Bronchial epithelial cell (primary cell): ENCODE data around the gene RNF10. TPM values are rescaled to one million over a fixed set of nuclear protein-coding genes. Genes with fewer than 3 reads are reported as not detected.
A peak's percentile ranks its signal among the peaks of the same experiment; 100 is the strongest.
"Not testable (repeated sequence)": the region's sequence is repeated elsewhere in the genome, so short reads cannot be mapped to it uniquely, and the experiment has no call there.

Experiments
- DNase-seq: peaks from one replicate; pipeline ENCODE4 v3.0.0-alpha.2; 2010; ENCODE audit warnings: low read depth
- FAIRE-seq: peaks from 2 replicates; lab custom pipeline; 2011; peaks lifted over from hg19 to GRCh38; lab: Jason Lieb, UNC
- H3K27me3 ChIP-seq: 2 replicates; pipeline ENCODE4 v1.5.1; 2011; ENCODE audit warnings: low read length; ENCODE audit not compliant: control insufficient read depth, insufficient read depth
- H3K36me3 ChIP-seq: 2 replicates; pipeline ENCODE4 v1.5.1; 2011; ENCODE audit warnings: low read length; ENCODE audit not compliant: control insufficient read depth, insufficient read depth
- H3K4me3 ChIP-seq: 2 replicates; pipeline ENCODE4 v1.5.1; 2011; ENCODE audit warnings: mild to moderate bottlenecking, low read depth, low read length, control low read depth
- total RNA-seq: library from RNA; depleted of rRNA; stranded (reverse); fragments of >200 nt; gene quantifications from 2 replicates; pipeline ENCODE4 v1.2.1, GENCODE V29; 2014
- TF ChIP-seq, protein P1 (sequence below): IDR thresholded peaks from 2 replicates; pipeline ENCODE4 v1.5.1; 2011; ENCODE audit warnings: mild to moderate bottlenecking, moderate library complexity, low read length, control low read depth, inconsistent platforms; ENCODE audit not compliant: insufficient read depth, severe bottlenecking

RNF10 gene
- total RNA-seq, 1 donor from 2014 or later: 138 TPM

DNA sequence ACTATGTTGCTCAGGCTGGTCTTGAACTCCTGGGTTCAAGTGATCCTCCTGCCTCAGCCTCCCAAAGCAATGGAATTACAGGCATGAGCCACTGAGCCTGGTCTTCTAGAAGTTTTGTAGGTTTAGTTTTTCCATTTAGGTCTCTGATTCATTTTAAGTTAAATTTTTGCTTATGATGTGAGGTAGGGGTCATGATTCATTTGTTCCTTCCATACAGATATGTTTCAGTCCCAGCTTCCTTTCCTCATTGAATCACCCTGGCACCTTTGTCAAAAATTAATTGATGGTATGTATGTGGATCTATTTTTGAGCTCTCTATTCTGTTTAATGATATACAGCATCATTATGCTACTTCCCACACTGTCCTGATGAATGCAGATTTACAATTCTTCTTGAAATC, 80.7 kb downstream of the RNF10 start:
- TF ChIP-seq, protein P1, sequence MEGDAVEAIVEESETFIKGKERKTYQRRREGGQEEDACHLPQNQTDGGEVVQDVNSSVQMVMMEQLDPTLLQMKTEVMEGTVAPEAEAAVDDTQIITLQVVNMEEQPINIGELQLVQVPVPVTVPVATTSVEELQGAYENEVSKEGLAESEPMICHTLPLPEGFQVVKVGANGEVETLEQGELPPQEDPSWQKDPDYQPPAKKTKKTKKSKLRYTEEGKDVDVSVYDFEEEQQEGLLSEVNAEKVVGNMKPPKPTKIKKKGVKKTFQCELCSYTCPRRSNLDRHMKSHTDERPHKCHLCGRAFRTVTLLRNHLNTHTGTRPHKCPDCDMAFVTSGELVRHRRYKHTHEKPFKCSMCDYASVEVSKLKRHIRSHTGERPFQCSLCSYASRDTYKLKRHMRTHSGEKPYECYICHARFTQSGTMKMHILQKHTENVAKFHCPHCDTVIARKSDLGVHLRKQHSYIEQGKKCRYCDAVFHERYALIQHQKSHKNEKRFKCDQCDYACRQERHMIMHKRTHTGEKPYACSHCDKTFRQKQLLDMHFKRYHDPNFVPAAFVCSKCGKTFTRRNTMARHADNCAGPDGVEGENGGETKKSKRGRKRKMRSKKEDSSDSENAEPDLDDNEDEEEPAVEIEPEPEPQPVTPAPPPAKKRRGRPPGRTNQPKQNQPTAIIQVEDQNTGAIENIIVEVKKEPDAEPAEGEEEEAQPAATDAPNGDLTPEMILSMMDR: no peak
- H3K27me3 ChIP-seq: no peaks in the 10 kb centered on the region
- H3K4me3 ChIP-seq: no peak overlapping the region
- DNase-seq (peak; percentile 5), FAIRE-seq (no peak)
- H3K36me3 ChIP-seq: no peaks in the 10 kb centered on the region

DNA sequence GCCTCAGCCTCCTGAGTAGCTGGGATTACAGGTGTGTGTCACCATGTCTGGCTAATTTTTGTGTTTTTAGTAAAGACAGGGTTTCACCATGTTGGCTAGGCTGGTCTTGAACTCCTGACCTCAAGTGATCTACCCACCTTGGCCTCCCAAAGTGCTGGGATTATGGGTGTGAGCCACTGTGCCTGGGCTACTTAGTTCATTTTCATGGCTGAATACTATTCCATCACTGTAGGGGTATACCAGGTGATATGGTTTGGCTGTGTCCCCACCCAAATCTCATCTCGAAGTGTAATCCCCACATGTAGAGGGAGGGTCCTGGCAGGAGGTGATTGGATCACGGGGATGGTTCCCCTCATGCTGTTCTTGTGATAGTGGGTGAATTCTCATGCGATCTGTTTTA, 83.0 kb downstream of the RNF10 start:
- FAIRE-seq, H3K27me3 ChIP-seq, H3K4me3 ChIP-seq, DNase-seq, H3K36me3 ChIP-seq: not testable (repeated sequence)

DNA sequence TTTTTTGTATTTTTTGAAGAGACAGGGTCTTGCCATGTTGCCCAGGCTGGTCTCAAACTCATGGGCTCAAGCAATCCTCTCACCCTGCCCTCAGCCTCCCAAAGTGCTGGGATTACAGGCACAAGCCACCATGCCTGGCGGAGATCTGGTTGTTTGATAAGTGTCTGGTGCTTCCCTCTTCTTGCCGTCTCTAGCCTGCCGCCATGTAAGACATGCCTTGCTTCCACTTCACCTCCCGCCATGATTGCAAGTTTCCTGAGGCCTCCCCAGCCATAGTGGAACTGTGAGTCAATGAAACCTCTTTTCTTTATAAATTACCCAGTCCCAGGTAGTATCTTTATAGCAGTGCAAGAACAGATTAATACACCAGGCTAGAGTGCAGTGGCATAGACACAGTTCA, 83.6 kb downstream of the RNF10 start:
- FAIRE-seq, H3K27me3 ChIP-seq, H3K4me3 ChIP-seq, H3K36me3 ChIP-seq, DNase-seq: not testable (repeated sequence)

DNA sequence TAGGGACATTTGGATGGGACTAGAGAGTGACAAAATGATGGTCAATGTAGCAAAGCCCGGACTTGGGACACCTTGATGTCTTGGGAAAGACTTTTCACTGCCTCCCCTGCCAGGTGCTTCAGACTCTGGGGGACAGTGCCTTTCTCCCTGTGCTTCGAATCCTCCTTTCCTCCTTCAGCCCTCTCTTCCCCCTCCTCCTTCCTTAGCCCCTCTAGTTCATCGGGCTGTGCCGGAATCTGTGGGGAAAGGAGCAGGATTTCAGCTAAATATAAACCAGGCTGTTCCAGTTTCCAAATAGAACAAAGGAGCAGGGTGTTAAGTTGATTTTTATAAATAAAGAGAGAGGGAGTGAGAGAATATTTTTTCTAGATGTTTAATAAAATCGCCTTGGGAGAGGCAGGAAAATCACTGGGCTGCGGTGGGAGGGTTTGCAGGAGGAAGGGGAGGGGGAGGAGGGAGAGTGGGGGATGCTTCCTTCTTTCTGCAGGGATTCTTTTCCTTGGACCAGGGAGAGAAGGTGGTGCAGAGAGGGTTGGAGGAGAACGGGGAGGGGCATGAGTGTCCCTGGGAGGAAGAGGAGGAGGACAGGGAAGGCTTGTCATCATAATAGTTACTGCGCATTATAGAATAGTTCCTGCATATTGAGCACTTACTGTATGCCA, 84.9 kb downstream of the RNF10 start:
- TF ChIP-seq, protein P1: no peak
- no peaks in the 10 kb centered on the region for H3K36me3 ChIP-seq
- no peak for FAIRE-seq

DNA sequence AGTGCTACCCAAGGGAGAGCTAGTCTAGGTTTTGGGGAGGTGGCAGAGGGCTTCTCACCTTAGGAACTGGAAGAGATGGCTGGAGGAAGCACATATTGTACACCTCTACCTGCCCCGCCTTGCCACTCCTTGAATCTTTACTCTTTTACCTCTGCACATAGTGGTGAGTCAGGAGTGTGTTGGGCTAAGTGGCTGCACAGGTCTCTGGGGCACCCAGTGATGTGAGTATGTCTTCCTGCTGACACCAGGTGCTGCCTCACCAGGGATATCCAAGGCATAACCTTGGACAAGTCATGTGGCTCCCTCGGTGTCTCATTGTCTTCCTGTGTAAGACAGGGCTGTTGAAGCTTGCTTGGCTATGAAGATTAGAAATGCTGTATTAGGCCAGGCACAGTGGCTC, 86.5 kb downstream of the RNF10 start:
- TF ChIP-seq, protein P1: no peak
- H3K27me3 ChIP-seq: no peaks in the 10 kb centered on the region
- H3K4me3 ChIP-seq: no peak overlapping the region
- DNase-seq (peak; percentile 93), FAIRE-seq (peak; percentile 98)
- no peaks in the 10 kb centered on the region for H3K36me3 ChIP-seq

More for the DNA sequence above, 84.9 kb downstream of the RNF10 start:
- H3K4me3 ChIP-seq: no peak overlapping the region
- no peak for DNase-seq
- no peaks in the 10 kb centered on the region for H3K27me3 ChIP-seq

DNA sequence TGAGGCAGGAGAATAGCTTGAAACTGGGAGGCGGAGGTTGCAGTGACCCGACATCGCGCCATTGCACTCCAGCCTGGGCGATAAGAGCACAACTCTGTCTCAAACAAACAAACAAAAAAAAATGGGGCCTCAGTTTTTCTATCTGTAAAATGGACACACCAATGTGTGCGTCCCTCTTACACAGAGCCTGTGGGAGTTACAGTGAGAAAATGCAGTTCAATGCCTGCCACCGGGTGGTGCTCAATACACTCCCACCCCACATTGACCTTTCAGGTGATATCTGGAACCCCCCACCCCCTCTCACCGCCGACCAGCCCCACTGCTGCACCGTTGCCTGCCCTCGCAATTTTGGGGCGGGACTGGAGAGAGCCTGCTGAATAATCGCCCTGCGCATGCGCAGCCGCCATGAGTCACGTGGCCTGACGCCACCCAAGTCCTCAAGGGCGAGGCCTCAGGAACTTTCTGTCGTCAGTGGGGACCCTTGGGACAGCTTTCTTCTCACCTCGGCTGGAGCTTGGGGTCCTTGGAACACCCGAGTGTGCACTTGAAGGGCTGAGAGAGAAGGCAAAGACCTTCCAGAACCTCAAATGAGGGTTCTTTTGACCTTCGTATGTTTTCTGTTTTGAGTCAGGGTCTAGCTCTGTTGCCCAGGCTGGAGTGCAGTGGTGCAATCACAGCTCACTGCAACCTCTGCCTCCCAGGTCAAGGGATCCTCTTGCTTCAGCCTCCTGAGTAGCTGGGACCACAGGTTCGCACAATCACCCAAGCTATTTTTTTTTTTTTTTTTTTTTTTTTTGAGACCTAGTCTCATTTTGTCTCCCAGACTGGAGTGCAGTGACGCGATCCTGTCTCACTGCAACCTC, 91.6 kb downstream of the RNF10 start:
- DNase-seq (no peak), FAIRE-seq (no peak)
- Histone ChIP-seq H3K36me3 (no peaks in the 10 kb centered on the region), H3K27me3 (no peaks in the 10 kb centered on the region), H3K4me3 (no peak overlapping the region)
- TF ChIP-seq, protein P1: peak; percentile 6

Other genes with a start within 250 kb of the RNF10 start
- under 0.01 and 383 TPM in 2 replicates for gene RNU4-2, start 242.5 kb upstream of the RNF10 start, total RNA-seq
- under 0.01 and 564 TPM in 2 replicates for gene RNU4-1, start 241.1 kb upstream of the RNF10 start, total RNA-seq
- 0.79 and 1.3 TPM in 2 replicates for gene SIRT4, start 232.0 kb upstream of the RNF10 start, total RNA-seq
- not detected in 2 replicates for gene PLA2G1B, start 206.6 kb upstream of the RNF10 start, total RNA-seq
- gene MSI1, start 165.2 kb upstream of the RNF10 start, total RNA-seq: not detected in 2 replicates
- 659 and 789 TPM in 2 replicates for gene COX6A1, start 96.2 kb upstream of the RNF10 start, total RNA-seq
- 40.5 and 45.2 TPM in 2 replicates for gene TRIAP1, start 88.0 kb upstream of the RNF10 start, total RNA-seq
- gene GATC, start 87.9 kb upstream of the RNF10 start, total RNA-seq: 15.1 and 21.6 TPM in 2 replicates
- 325 and 349 TPM in 2 replicates for gene SRSF9, start 64.6 kb upstream of the RNF10 start, total RNA-seq
- gene DYNLL1, start 38.2 kb upstream of the RNF10 start, total RNA-seq: 268 and 325 TPM in 2 replicates
- gene COQ5, start 5.2 kb upstream of the RNF10 start, total RNA-seq: 32.9 and 38.9 TPM in 2 replicates
- 26.3 and 33.2 TPM in 2 replicates for gene POP5, start 47.0 kb downstream of the RNF10 start, total RNA-seq
- gene CABP1, start 106.3 kb downstream of the RNF10 start, total RNA-seq: not detected in 2 replicates
- 60.3 and 61.9 TPM in 2 replicates for gene MLEC, start 152.8 kb downstream of the RNF10 start, total RNA-seq
- gene UNC119B, start 176.1 kb downstream of the RNF10 start, total RNA-seq: 12.9 and 19.5 TPM in 2 replicates
- 7.4 and 8.2 TPM in 2 replicates for gene ACADS, start 191.5 kb downstream of the RNF10 start, total RNA-seq